Mammary epithelial cell (primary cell): Measurements from ENCODE around the gene NKD1.

Experiments
- CTCF ChIP-seq, 2 donors: IDR thresholded peaks in 1 of 2; conservative IDR thresholded peaks in 1 of 2; 2 replicates each; pipeline ENCODE4 v1.5.1; 2011 to 2012; ENCODE audit warnings: inconsistent platforms in 2 of 2, low read length in 2 of 2, mild to moderate bottlenecking in 2 of 2, control low read depth in 1 of 2, low read depth in 1 of 2; ENCODE audit not compliant: insufficient read depth in 1 of 2; ENCODE audit errors: extremely low read depth in 1 of 2
- EZH2 ChIP-seq: IDR thresholded peaks from 2 replicates; pipeline ENCODE4 v1.6.1; 2012; ENCODE audit warnings: low read length, inconsistent platforms, borderline replicate concordance

- no peak for TF ChIP-seq EZH2
- TF ChIP-seq CTCF (conservative IDR thresholded peaks at IDR 0.05 in 1 of 2, IDR thresholded peaks at IDR 0.05 in 1 of 2; ENCODE audit: extremely low read depth in 1 of 2, insufficient read depth in 1 of 2, low read depth in 1 of 2, low read length in 2 of 2), result no peak
Observed at GRCh38 chr16:50588276-50588675, 40.1 kb downstream of the NKD1 start.
